Keratinocyte (primary cell): ENCODE measurements around the gene ATP8B1.

Source experiments
- CTCF ChIP-seq, 3 experiments: IDR thresholded peaks in 1 of 3; conservative IDR thresholded peaks in 1 of 3; optimal IDR thresholded peaks in 1 of 3; 2 replicates in 2 of 3; 3 replicates in 1 of 3; pipeline versions ENCODE3 to v1.5.1; 2011; ENCODE audit warnings: low read length in 3 of 3, mild to moderate bottlenecking in 3 of 3, moderate library complexity in 2 of 3, control low read depth in 1 of 3, inconsistent platforms in 1 of 3; ENCODE audit not compliant: insufficient read depth in 2 of 3; ENCODE audit errors: extremely low read depth in 1 of 3
- EZH2 ChIP-seq: IDR thresholded peaks from one replicate; pipeline ENCODE4 v1.6.1; 2012; ENCODE audit warnings: inconsistent platforms, mild to moderate bottlenecking, low read length, moderate library complexity

- TF ChIP-seq CTCF (optimal IDR thresholded peaks at IDR 0.05 in 1 of 3, IDR thresholded peaks at IDR 0.05 in 1 of 3, conservative IDR thresholded peaks at IDR 0.05 in 1 of 3; ENCODE audit: extremely low read depth in 1 of 3, insufficient read depth in 2 of 3, low read length in 3 of 3) (no peak), EZH2 (no peak)
Observed at GRCh38 chr18:57705832-57706595, 97.1 kb downstream of the ATP8B1 start.
